ENCODE results near the gene MACROD2.

DNA sequence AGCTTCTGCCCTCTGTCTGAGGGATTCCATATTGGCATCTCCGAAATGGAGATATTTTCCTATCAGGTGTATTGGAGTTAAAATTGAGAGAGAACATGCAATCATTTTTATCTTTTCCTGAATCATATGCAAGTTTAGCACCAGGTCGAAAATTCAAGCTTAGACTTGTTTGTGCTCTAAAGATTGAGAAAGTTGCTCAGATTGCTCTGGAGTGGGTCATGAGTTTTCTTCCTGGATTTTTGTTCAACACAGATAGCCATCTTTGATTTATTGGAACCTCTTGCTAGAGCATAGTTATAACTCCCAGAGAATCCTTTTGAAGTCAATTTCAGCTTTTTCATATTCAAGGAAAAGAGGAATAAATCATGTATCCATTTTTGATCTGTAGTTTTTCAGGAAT is 715.6 kb downstream of the MACROD2 start:
- TF ChIP-seq, protein P1, sequence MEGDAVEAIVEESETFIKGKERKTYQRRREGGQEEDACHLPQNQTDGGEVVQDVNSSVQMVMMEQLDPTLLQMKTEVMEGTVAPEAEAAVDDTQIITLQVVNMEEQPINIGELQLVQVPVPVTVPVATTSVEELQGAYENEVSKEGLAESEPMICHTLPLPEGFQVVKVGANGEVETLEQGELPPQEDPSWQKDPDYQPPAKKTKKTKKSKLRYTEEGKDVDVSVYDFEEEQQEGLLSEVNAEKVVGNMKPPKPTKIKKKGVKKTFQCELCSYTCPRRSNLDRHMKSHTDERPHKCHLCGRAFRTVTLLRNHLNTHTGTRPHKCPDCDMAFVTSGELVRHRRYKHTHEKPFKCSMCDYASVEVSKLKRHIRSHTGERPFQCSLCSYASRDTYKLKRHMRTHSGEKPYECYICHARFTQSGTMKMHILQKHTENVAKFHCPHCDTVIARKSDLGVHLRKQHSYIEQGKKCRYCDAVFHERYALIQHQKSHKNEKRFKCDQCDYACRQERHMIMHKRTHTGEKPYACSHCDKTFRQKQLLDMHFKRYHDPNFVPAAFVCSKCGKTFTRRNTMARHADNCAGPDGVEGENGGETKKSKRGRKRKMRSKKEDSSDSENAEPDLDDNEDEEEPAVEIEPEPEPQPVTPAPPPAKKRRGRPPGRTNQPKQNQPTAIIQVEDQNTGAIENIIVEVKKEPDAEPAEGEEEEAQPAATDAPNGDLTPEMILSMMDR (conservative IDR thresholded peaks at IDR 0.05): no peak
- TF ChIP-seq ZFX (IDR thresholded peaks at IDR 0.05): no peak
